Measurements from ENCODE around the gene AQP12B. TPM values are rescaled to one million over a fixed set of nuclear protein-coding genes. Genes with fewer than 3 reads are reported as not detected.

The AQP12B gene
- total and polyA plus RNA-seq, 2 of the 13 experiments (the other 11 are each of a cell fraction or from before 2014, with no cell fraction given) = not detected

DNA sequence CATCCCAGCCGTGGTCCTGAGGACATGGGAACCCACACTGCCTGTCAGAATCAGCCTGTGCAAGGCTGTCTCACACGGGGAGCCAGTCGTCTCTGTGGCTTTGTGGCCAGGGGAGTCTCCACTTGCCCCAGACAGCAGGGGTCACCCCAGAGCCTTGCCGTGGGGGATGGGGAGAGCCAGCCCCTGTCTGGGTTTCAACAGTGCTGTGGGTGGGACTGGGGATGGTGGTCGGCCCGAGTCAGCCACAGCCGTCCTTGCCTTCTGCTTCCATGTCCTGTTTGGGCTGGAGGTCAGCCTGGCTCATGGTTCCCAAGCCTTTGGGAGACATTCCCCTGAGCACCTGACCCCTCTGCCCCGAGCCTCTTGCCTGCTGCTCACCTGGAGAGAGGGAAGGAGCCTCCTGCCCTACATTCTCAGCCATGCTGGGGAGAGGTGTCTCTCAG, 37.8 kb downstream of the AQP12B start:
- Histone ChIP-seq H3K27me3 (ENCODE audit: control insufficient read depth in 1 of 2, insufficient read depth in 2 of 2, low read length in 2 of 2) (peaks cover 45 to 81% of the 10 kb centered on the region in 2 experiments), H3K79me2 (ENCODE audit: insufficient read depth, low read length) (no peaks in the 10 kb centered on the region), H2AFZ (ENCODE audit: low read length) (no peak overlapping the region), H3K4me3 (replicated peaks in 1 of 3; ENCODE audit: insufficient read depth in 1 of 3, low read depth in 2 of 3, low read length in 3 of 3) (no peak overlapping the region), H3K4me1 (ENCODE audit: insufficient read depth, low read length) (no peaks in the 10 kb centered on the region), H3K9me3 (ENCODE audit: low read length) (no peaks in the 10 kb centered on the region), H3K27ac (ENCODE audit: extremely low read length, insufficient read depth, low read length) (no peak overlapping the region), H3K36me3 (replicated peaks in 1 of 2; ENCODE audit: control insufficient read depth in 1 of 2, insufficient read depth in 2 of 2, low read length in 2 of 2) (no peaks in the 10 kb centered on the region), H3K9ac (ENCODE audit: insufficient read depth, low read depth, low read length) (no peak overlapping the region), H3K4me2 (ENCODE audit: low read depth, low read length) (no peak overlapping the region), H4K20me1 (ENCODE audit: insufficient read depth, low read length) (no peaks in the 10 kb centered on the region; the same call in 1 of the 2 replicates)
- ChIA-PET CTCF (ENCODE audit: low intra/inter-chr PET ratio, low total read pairs) (no interaction called here), POLR2A (no interaction called here)
- FAIRE-seq (no peak), ATAC-seq (no peak), DNase-seq (ENCODE audit: low spot score) (no peak)
- intact Hi-C loops (cut with micrococcal nuclease; ENCODE audit: unreplicated experiment) = loop anchor here (10.0 kb wide), 1 partner anchor 130 kb away; no protein-coding TSS in a partner anchor
- 0% methylated on average over 1 of the region's 8 CpGs for WGBS (ENCODE audit: low lambda C conversion rate)
- in situ Hi-C loops (cut with HindIII; ENCODE audit: extremely low pct_ligation_motif_present, low pct_unique_long_range_greater_than_20kb) = no loop called here
- no peak for TF ChIP-seq TRIM24 (CRISPR knock-in tag; IDR thresholded peaks at IDR 0.05)
- no peak for TF ChIP-seq TFDP1 (CRISPR knock-in tag; IDR thresholded peaks at IDR 0.05; ENCODE audit: borderline replicate concordance)
- no TSS peak for BruUV-seq (replicated peaks)

- H3K27ac ChIP-seq (ENCODE audit: extremely low read length, insufficient read depth, low read length) = no peak overlapping the region
- in situ Hi-C loops (cut with HindIII; ENCODE audit: extremely low pct_ligation_motif_present, low pct_unique_long_range_greater_than_20kb) (no loop called here), intact Hi-C loops (cut with micrococcal nuclease; ENCODE audit: unreplicated experiment) (loop anchor here (10.0 kb wide), 1 partner anchor 129 kb away; no protein-coding TSS in a partner anchor)
- ChIA-PET POLR2A (no interaction called here), CTCF (ENCODE audit: low intra/inter-chr PET ratio, low total read pairs) (no interaction called here)
- no peaks in the 10 kb centered on the region; the same call in 1 of the 2 replicates for H4K20me1 ChIP-seq (ENCODE audit: insufficient read depth, low read length)
- H3K4me3 ChIP-seq (replicated peaks in 1 of 3; ENCODE audit: insufficient read depth in 1 of 3, low read depth in 2 of 3, low read length in 3 of 3) = no peak overlapping the region
- WGBS (ENCODE audit: low lambda C conversion rate) = 3% methylated on average over 11 of the region's 14 CpGs
- H3K9me3 ChIP-seq (ENCODE audit: low read length) = no peaks in the 10 kb centered on the region
- H3K4me1 ChIP-seq (ENCODE audit: insufficient read depth, low read length) = no peaks in the 10 kb centered on the region
- no peaks in the 10 kb centered on the region for H3K36me3 ChIP-seq (replicated peaks in 1 of 2; ENCODE audit: control insufficient read depth in 1 of 2, insufficient read depth in 2 of 2, low read length in 2 of 2)
- FAIRE-seq = no peak
- H2AFZ ChIP-seq (ENCODE audit: low read length) = no peak overlapping the region
- H3K27me3 ChIP-seq (ENCODE audit: control insufficient read depth in 1 of 2, insufficient read depth in 2 of 2, low read length in 2 of 2) = peaks cover 45 to 82% of the 10 kb centered on the region in 2 experiments
- TF ChIP-seq ZFP36 (IDR thresholded peaks at IDR 0.05; ENCODE audit: borderline replicate concordance, low read depth, low read length, partially characterized antibody) = no peak
- no peak for TF ChIP-seq MAFG (CRISPR knock-in tag; IDR thresholded peaks at IDR 0.05)
- BruUV-seq (replicated peaks) = no TSS peak
- no peaks in the 10 kb centered on the region for H3K79me2 ChIP-seq (ENCODE audit: insufficient read depth, low read length)
- no peak for ATAC-seq
- H3K9ac ChIP-seq (ENCODE audit: insufficient read depth, low read depth, low read length) = no peak overlapping the region
- H3K4me2 ChIP-seq (ENCODE audit: low read depth, low read length) = no peak overlapping the region
- DNase-seq (ENCODE audit: low spot score) = no peak
Measured at GRCh38 chr2:240644171-240644651, 38.5 kb downstream of the AQP12B start.

All from HepG2 (cell line).